HG03432 (cell line): ENCODE data around the gene SNIP1.
A peak's percentile ranks its signal among the peaks of the same experiment; 100 is the strongest.
"Not testable (repeated sequence)": the region's sequence is repeated elsewhere in the genome, so short reads cannot be mapped to it uniquely, and the experiment has no call there.

ENCODE experiments used
- ATAC-seq: cut with Tn5 transposase; IDR thresholded peaks from one replicate; pipeline ENCODE4 v1.9.1; 2021; ENCODE audit warnings: mild to moderate bottlenecking, moderate library complexity; ENCODE audit not compliant: unreplicated experiment

Gene SNIP1

GRCh38 chr1:37553927-37554808 lies at the start of gene SNIP1:
SNIP1 (minus strand) TSS chr1:37554293; CDS start chr1:37554229, 64 bp downstream.
- ATAC-seq: peak; percentile 81

- ATAC-seq: no peak
Observed at GRCh38 chr1:37602750-37603694, 48.9 kb upstream of the SNIP1 start.

- no peak for ATAC-seq
Observed at GRCh38 chr1:37601441-37601840, 47.3 kb upstream of the SNIP1 start.

- no peak for ATAC-seq
Observed at GRCh38 chr1:37599940-37600339, 45.8 kb upstream of the SNIP1 start.

GRCh38 chr1:37596182-37596667 lies 42.1 kb upstream of the SNIP1 start:
- no peak for ATAC-seq

GRCh38 chr1:37595440-37596181 lies 41.5 kb upstream of the SNIP1 start, which contains the start of gene GNL2:
GNL2 (minus strand) TSS chr1:37595937; CDS start chr1:37595822, 115 bp downstream.
- peak; percentile 99 for ATAC-seq

GRCh38 chr1:37593726-37594125 lies 39.6 kb upstream of the SNIP1 start:
- ATAC-seq: no peak

GRCh38 chr1:37588939-37589338 lies 34.8 kb upstream of the SNIP1 start:
- no peak for ATAC-seq

GRCh38 chr1:37584544-37584943 lies 30.5 kb upstream of the SNIP1 start:
- not testable (repeated sequence) for ATAC-seq

- ATAC-seq: no peak
Observed at GRCh38 chr1:37575692-37576091, 21.6 kb upstream of the SNIP1 start.

GRCh38 chr1:37574834-37575480 lies 20.9 kb upstream of the SNIP1 start:
- no peak for ATAC-seq

GRCh38 chr1:37570528-37571334 lies 16.6 kb upstream of the SNIP1 start:
- no peak for ATAC-seq

- ATAC-seq: no peak
Observed at GRCh38 chr1:37567023-37567422, 12.9 kb upstream of the SNIP1 start.

- no peak for ATAC-seq
Observed at GRCh38 chr1:37564892-37565291, 10.8 kb upstream of the SNIP1 start.

GRCh38 chr1:37562984-37563383 lies 8.9 kb upstream of the SNIP1 start:
- no peak for ATAC-seq

GRCh38 chr1:37561133-37562132 lies 7.3 kb upstream of the SNIP1 start:
- no peak for ATAC-seq

- no peak for ATAC-seq
Observed at GRCh38 chr1:37560401-37561132, 6.5 kb upstream of the SNIP1 start.
